Adrenal gland (tissue), 5 donors: ENCODE results near the gene CARS1.

ENCODE experiments used
- CTCF ChIP-seq, 6 experiments: fragments of 450-650 bp in 4 of 6; fragments of 200-600 bp in 2 of 6; sonication (generic) in 1 of 6; IDR thresholded peaks; 1 replicate in 5 of 6; 2 replicates in 1 of 6; pipeline versions ENCODE4 v1.5.1 to v1.8.0; 2016 to 2021; ENCODE audit warnings: antibody characterized with exemption in 6 of 6, mild to moderate bottlenecking in 2 of 6, moderate library complexity in 1 of 6
- POLR2A ChIP-seq, 2 donors: fragments of 450-650 bp; IDR thresholded peaks; one replicate each; pipeline ENCODE4 v1.6.1; 2017; ENCODE audit warnings: antibody characterized with exemption in 2 of 2, mild to moderate bottlenecking in 2 of 2, moderate library complexity in 1 of 2
- donor health status: DM: no; HTN: no; CAD: no.

- TF ChIP-seq POLR2A (IDR thresholded peaks at IDR 0.05) (no peak), CTCF (IDR thresholded peaks at IDR 0.05) (no peak)
Observed at GRCh38 chr11:3092603-3093141, 35.4 kb upstream of the CARS1 start.
